GM19455 (cell line): ENCODE results near the gene INO80C.

Experiments
- ATAC-seq: cut with Tn5 transposase; IDR thresholded peaks from one replicate; pipeline ENCODE4 v1.9.1; 2021; ENCODE audit not compliant: unreplicated experiment

INO80C gene

GRCh38 chr18:35497370-35498197 is at the start of gene INO80C:
INO80C (minus strand) TSS chr18:35497960; CDS start chr18:35497874, 86 bp downstream.
- peak; percentile 96 for ATAC-seq

- no peak for ATAC-seq
These were observed 49.3 kb upstream of the INO80C start for GRCh38 chr18:35547008-35547605.

- ATAC-seq: no peak
These were observed 44.6 kb upstream of the INO80C start for GRCh38 chr18:35542356-35542755.

- ATAC-seq: no peak
These were observed 37.5 kb upstream of the INO80C start for GRCh38 chr18:35535297-35535696.

- no peak for ATAC-seq
These were observed 36.2 kb upstream of the INO80C start for GRCh38 chr18:35533916-35534405.

GRCh38 chr18:35528749-35529274 is 31.1 kb upstream of the INO80C start:
- ATAC-seq: no peak

GRCh38 chr18:35526495-35527059 is 28.8 kb upstream of the INO80C start:
- ATAC-seq: no peak

GRCh38 chr18:35525795-35526494 is 28.2 kb upstream of the INO80C start:
- no peak for ATAC-seq

GRCh38 chr18:35524226-35524625 is 26.5 kb upstream of the INO80C start:
- ATAC-seq: no peak

GRCh38 chr18:35522130-35522959 is 24.6 kb upstream of the INO80C start:
- no peak for ATAC-seq

- no peak for ATAC-seq
These were observed 23.4 kb upstream of the INO80C start for GRCh38 chr18:35521133-35521532.

- ATAC-seq: no peak
These were observed 21.6 kb upstream of the INO80C start for GRCh38 chr18:35519148-35519899.

GRCh38 chr18:35517715-35518114 is 20.0 kb upstream of the INO80C start:
- no peak for ATAC-seq

GRCh38 chr18:35516789-35517188 is 19.0 kb upstream of the INO80C start:
- ATAC-seq: no peak

GRCh38 chr18:35516351-35516750 is 18.6 kb upstream of the INO80C start:
- no peak for ATAC-seq

- ATAC-seq: no peak
These were observed 17.8 kb upstream of the INO80C start for GRCh38 chr18:35515460-35516130.

GRCh38 chr18:35514752-35515459 is 17.1 kb upstream of the INO80C start:
- no peak for ATAC-seq

- no peak for ATAC-seq
These were observed 16.5 kb upstream of the INO80C start for GRCh38 chr18:35514283-35514682.
